GM19025 (cell line): ENCODE results near the gene PARP2.

Experiments
- ATAC-seq: cut with Tn5 transposase; IDR thresholded peaks from one replicate; pipeline ENCODE4 v1.9.1; 2021; ENCODE audit warnings: mild to moderate bottlenecking, low read depth, moderate library complexity; ENCODE audit not compliant: unreplicated experiment

The PARP2 gene

GRCh38 chr14:20391505-20391904 is 48.1 kb downstream of the PARP2 start:
- ATAC-seq: no peak

GRCh38 chr14:20397511-20397910 is 54.1 kb downstream of the PARP2 start:
- no peak for ATAC-seq

- ATAC-seq: no peak
These were observed 57.1 kb downstream of the PARP2 start for GRCh38 chr14:20400589-20400964.

- no peak for ATAC-seq
These were observed 57.6 kb downstream of the PARP2 start for GRCh38 chr14:20400965-20401593.

GRCh38 chr14:20403521-20403920 is 60.1 kb downstream of the PARP2 start:
- ATAC-seq: no peak
